ENCODE measurements around the gene APBB2.

Gene APBB2

DNA sequence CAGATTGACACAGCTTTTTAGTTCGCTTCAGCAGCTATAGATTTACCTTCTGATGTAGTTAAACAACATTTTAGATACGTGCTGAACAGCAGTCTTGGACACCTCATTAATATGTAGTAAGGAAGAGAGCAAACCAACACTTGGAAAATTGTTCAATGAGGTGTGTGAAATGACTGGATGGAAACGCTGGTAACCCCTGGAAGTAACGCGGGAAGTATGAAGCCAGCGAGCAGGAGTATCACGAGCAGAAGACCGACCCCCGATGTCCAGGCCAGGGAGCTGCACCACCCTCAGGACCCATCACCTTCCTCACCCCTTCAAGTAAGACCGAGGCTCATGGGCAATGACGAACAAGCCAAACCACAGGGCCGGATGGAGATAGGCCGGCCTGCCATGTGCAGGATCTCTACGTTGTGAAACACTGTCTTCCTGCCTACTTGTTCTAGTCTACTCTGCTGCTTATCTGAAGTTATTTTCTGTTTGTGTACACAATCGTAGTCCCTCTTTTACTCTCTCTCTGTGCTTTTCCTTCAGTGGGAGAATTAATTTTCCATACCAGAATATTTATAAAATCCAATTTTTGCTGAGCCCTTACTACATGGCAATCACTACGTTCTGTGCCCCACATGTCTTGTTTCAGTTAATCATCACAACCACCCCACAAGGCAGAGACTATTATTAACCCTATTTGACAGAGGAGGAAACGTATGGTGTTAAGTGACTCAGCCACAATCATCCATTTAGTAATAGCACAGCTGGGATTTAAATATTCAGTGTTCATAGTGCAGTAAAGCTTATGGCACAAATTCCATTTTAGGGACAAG is 221.7 kb downstream of the APBB2 start:
- FAIRE-seq (peak; percentile 93), DNase-seq (ENCODE audit: insufficient read length, low spot score) (peak; percentile 33)

- FAIRE-seq (peak; percentile 92), DNase-seq (ENCODE audit: insufficient read length, low spot score) (no peak)
Measured at GRCh38 chr4:40991908-40992307, 222.4 kb downstream of the APBB2 start.

DNA sequence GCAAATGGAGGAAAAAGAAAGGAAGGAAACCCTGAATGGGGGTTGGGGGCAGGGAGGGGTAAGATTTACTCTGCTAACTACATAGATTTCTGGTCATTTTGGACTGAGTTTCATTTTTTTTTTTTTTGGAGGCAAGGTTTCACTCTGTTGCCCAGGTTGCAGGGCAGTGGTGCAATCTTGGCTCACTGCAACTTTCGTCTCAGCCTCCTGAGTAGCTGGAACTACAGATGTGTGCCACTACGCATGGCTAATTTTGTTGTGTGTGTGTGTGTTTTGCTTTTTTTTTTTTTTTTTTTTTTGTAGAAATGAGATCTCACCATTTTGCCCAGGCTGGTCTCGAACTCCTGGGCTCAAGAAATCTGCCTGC is 223.5 kb downstream of the APBB2 start:
- FAIRE-seq (peak; percentile 80), DNase-seq (ENCODE audit: insufficient read length, low spot score) (no peak)

DNA sequence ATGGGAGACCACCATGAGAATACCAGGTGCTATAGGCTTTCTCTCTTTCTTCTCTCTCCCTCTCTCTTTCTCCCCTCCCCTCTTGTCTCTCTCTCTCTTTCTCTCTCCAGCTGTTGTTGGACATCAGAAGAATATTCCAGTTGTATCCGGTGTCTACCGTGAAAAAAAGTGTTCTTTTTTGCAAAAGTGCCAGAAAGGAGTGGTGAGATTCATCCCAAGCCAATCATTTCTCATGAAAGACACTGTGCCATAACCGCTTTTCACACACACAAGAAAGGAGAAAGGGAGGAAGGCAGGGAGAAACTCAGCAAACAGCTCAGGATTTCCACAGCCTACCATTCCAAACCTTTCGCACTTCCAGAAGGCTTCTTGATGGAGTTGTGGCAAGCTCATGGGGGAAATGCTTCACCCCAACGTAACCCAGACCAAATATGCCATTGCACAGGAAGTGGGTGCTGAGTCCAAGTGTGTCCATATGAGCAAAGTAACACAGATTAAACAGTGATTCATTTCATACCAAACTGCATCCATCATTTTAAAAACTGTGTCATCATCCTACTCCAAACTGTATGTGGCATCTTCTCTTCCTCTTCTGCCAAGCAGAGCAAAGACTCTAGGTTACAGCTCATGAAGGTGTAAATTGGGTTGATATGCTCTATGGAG is 224.0 kb downstream of the APBB2 start:
- FAIRE-seq, result no peak
- no peak for DNase-seq (ENCODE audit: insufficient read length, low spot score)

DNA sequence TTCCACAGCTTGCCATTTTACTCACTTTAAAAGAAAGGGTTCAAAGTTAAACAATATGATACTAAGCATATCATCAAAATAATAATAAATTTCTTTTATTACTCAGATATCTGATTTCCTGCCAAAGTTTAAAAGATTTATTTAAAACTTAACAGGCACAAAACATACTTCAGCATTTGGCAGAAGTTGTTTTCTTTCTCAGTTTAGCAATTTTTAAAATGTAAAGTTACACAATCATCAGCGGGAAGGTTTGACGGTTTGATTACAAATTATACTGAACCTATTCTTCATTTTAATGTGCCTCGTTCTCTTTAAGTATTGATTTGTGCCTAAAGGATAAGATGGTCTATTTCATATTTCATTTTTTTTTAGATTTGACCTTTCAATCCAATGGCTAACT is 227.2 kb downstream of the APBB2 start:
- DNase-seq (ENCODE audit: insufficient read length, low spot score) (no peak), FAIRE-seq (no peak)

- FAIRE-seq, result no peak
- DNase-seq (ENCODE audit: insufficient read length, low spot score), result no peak
Measured at GRCh38 chr4:40986375-40986774, 228.0 kb downstream of the APBB2 start.

GRCh38 chr4:40984051-40984450 is 230.3 kb downstream of the APBB2 start:
- no peak for DNase-seq (ENCODE audit: insufficient read length, low spot score)

DNA sequence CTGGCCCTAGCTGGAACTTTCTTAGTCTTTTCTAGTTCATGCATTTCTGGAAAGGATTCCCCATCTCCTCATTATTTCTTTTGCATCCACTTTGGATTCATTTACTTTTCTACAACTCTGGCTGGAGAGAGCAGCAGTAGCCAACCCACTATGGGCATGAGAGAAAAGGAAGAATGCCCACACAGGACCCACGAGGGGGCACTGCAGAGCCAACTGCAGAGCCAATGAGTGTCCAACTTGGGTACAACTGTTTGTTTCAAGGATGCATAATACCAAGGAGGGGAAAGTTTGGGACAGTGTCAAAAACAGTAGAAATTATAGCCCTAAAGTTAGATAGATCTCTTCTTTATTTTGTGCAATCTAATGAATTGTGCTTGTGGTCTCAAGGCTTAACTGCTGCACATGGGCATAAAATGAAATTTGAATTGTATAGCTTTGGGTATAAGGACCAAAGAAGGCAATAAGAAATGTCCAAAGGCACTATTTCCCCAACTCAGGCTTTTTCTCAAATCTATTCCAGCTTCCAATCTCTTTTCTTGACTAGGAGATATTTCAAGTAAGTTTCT is 233.9 kb downstream of the APBB2 start:
- FAIRE-seq, result peak; percentile 45
- no peak for DNase-seq (ENCODE audit: insufficient read length, low spot score)

More at GRCh38 chr4:40984051-40984450, 230.3 kb downstream of the APBB2 start:
- no peak for FAIRE-seq

DNA sequence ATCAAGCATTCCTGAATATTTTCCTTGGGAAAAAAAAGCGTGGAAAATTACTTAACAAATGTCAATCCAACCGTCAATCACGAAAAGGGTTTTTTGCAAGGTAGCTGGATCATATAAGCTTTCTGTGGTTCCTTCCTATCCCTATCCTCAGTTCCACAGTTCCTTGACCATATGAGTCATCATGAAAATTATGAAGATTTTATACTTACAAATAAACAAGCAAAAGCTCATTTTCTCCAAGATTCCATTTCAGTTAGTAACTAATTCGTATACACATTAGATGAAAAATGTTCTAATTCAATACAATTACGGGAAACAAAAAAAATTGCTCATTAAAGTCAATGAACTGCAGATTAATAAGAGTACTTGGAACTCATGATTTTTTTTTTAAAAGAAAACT is 235.8 kb downstream of the APBB2 start:
- FAIRE-seq (no peak), DNase-seq (ENCODE audit: insufficient read length, low spot score) (no peak)

GRCh38 chr4:40976343-40976742 is 238.0 kb downstream of the APBB2 start:
- FAIRE-seq (peak; percentile 74), DNase-seq (ENCODE audit: insufficient read length, low spot score) (peak; percentile 20)

DNA sequence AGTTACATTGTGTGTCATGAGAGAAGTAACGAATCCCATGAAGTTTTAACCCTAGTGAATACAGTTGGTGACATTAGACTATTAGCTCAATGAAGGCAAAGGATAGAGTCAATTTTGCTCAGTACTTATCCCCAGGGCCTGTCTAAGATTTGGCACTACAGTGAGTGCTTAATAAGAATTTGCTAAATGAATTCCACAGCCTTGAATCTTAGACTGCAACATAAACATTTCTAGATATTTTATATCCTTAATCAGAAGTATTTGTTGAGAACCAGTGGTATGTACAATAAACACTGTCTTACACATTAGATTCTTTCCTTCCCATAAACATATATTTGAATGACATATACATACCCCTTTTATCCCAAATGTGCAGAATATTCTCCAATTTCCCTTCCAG is 241.6 kb downstream of the APBB2 start:
- no peak for DNase-seq (ENCODE audit: insufficient read length, low spot score)
- FAIRE-seq, result no peak

- DNase-seq (ENCODE audit: insufficient read length, low spot score) (no peak), FAIRE-seq (no peak)
Measured at GRCh38 chr4:40971338-40971737, 243.0 kb downstream of the APBB2 start.

DNA sequence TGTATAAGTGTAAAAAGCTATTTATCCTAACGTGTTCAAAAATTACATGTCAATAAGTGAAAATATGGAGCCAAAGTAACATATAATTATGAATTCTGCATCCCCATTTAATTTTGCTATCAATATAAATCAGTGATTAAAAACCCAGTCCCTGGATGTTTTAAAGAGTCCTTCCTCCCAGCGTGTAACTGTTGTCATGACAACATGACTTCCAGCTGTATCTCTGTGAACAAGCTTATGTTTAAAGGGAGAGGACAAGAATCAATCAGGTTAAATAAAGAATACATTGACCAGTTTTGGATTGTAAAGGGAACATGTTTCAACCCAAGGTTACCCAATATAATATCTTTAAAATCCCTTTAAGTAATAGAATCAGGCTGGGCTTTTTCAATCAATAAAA is 244.8 kb downstream of the APBB2 start:
- DNase-seq (ENCODE audit: insufficient read length, low spot score), result no peak
- FAIRE-seq, result no peak

GRCh38 chr4:40967550-40967949 is 246.8 kb downstream of the APBB2 start:
- DNase-seq (ENCODE audit: insufficient read length, low spot score), result no peak
- no peak for FAIRE-seq

DNA sequence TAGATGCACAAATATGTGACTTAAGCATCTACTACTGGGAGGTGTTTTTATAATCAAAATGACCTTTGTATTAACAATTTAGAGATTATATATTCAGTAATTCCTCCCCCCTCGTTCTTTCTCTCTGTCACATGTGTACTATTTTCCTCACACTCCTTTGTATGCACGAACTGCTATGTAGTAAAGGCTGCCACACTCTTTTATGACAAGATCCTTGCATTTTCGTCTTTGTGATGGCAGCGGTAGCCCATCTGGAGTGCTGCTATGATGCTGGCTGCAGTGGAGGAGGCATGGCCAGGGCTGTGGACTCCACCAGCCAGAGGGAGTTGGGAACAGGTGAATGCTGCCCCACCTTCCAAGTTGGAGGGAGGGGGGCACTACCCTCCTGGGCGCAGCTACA is 248.3 kb downstream of the APBB2 start:
- DNase-seq (ENCODE audit: insufficient read length, low spot score) (no peak), FAIRE-seq (no peak)

DNA sequence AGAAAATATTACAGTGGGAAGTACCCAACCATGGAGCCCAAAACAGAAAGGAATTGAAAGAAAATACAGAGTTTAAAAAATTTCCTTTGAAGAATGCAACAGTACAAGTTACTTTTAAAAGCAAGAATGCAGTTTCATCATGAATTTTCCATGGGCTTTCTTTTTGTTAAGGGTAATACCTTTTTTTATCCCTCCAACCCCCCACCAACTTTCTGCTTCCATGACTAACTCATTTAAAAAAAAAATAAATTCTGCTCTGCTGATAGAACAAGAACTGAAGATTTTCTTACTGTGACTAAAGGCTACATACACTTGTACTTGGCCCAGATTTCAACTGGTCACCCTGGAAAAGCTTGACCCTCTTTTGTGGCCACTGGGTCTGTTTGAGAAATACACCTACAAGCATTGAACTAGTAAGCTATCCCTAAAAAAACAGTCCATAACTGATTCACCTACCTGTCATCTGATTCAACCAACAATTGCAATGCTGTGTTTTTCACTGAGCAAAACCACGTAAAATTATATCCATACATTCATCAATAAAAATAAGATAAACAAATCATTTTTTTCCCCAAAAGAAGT is 250.4 kb downstream of the APBB2 start:
- FAIRE-seq, result no peak

DNA sequence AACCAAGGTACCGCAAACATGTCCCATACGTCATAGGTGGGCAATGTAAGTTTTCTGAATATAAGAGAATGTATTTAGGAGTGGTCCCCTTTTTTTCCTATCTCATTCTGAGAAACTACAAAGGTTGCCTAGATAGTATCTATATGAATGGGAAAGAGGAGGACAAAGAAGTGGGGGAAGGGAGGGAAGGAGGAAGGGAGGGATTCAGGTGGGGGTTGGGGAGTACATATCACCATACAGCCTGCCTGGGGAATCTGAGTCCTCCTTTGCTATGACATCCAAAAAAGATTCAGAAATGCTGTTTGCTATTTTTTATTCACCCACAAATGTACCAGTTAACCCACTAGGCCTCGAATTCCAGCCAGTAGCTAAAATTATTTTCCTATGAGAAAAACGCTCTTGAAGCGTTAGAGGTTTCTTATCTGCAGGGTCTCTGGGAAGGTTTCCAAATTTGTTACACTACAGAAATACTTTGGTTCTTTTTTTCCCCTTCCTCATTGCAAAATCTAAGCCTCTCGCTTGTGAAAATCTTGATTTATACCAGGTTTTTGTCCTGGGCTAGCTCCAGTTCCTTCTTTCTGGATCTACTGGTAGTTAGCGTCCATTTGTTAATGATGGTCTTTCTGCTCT is 251.7 kb downstream of the APBB2 start:
- no peak for DNase-seq (ENCODE audit: insufficient read length, low spot score)
- no peak for FAIRE-seq

More for the DNA sequence above, 250.4 kb downstream of the APBB2 start:
- DNase-seq (ENCODE audit: insufficient read length, low spot score), result no peak

DNA sequence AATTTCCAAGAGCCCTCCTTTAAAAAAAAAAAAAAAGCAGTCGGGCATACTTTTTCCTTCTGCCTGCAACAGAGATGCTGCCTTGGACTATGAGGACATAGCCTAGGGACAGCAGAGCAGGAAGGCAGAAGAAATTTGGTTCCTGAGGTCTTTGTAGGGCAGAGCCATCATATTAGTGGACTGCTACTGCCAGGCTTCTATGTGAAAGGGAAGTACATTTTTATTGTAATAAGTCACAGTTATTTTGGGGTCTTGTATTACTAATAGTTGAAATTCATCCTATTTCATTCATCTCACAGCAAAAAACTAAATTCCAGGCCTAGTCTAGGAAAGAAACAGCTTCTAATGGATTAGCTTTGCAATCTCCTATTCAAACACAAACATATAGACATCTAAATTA is 253.4 kb downstream of the APBB2 start:
- no peak for FAIRE-seq
- DNase-seq (ENCODE audit: insufficient read length, low spot score), result no peak

DNA sequence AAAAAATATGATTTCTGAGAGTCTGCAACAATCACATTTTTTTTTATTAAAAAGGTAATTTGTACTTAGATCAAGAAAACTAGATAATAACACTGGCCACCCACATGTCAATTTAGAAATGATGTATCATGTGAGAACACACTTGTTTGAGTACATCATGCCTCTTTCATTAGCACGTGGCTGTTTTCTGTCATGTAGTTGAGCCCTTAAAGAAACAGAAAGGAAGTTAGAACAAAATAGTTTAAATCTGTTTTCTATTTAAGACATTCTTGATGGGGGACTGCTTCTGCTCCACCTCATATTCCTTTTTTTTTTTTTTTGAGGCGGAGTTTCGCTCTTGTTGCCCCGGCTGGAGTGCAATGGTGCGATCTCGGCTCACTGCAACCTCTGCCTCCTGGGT is 257.1 kb downstream of the APBB2 start:
- no peak for FAIRE-seq

DNA sequence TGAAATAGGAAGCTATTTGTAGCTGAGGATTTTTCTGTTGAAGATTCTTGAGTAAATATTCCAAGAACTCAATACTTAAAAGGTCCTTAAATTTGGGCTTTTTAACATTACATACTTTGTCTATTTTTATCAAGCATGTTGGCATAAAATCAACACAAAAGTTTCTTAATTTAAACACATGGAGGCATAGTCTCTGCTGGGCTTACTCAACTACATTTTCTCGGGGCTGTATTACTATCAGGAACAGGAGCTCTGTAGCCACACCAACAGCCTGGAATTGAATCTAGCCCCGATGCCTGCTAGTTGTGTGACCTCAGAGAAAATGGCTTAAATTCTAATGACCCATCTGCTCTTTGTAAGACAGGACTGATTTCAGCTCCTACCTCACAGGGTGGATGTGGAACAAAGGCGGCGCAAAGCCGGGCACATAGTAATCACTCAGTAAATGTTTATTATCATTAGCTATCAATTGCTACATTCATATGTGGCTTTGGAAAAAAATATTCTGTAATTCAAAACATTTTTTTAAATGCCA is 257.6 kb downstream of the APBB2 start:
- no peak for FAIRE-seq
- DNase-seq (ENCODE audit: insufficient read length, low spot score), result no peak

More for the DNA sequence above, 257.1 kb downstream of the APBB2 start:
- no peak for DNase-seq (ENCODE audit: insufficient read length, low spot score)

All from GM19239 (cell line).